OCI-LY1 (cell line): ENCODE results near the gene COMP.

Experiments
- EZH2 ChIP-seq: fragments of 200-600 bp; sonication (generic), shearing (Covaris generic); IDR thresholded peaks from 2 replicates; pipeline ENCODE4 v1.8.0; 2017; ENCODE audit warnings: borderline replicate concordance, mixed run types, mild to moderate bottlenecking, antibody characterized with exemption, low read length, moderate library complexity, mixed read lengths
- TF ChIP-seq, protein P1 (sequence below): fragments of 200-600 bp; sonication (generic), shearing (Covaris generic); IDR thresholded peaks from 2 replicates; pipeline ENCODE4 v1.5.1; 2017; ENCODE audit warnings: mild to moderate bottlenecking, antibody characterized with exemption, low read length, moderate library complexity, mixed read lengths

DNA sequence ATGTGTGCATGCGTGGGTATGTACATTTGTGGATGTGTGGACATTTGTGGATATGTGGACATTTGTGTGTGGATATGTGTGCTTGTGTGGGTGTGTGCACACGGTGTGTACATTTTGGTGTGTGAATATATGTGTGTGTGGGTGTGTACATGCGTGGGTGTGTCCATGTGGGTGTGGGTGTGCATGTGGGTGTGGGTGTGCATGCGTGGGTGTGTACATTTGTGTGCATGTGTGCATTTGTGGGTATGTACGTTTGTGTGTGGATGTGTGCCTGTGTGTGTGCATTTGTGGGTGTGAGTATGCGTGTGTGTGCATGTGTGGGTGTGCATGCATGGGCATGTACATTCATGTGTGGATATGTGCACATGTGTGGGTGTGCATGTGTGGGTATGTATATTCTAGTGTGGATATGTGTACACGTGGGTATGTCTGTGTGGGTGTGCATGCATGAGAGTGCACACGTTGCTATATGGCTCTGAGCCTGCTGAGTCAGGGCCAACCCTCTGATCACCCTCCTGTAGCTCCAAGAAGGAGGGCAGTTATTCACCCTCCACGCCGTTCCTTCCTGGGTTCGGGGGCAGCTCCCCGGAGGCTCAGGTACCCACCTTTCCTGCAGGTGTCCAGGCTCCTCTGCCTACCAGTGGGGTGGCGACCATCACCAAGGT lies 20.3 kb downstream of the COMP start:
- TF ChIP-seq, protein P1, sequence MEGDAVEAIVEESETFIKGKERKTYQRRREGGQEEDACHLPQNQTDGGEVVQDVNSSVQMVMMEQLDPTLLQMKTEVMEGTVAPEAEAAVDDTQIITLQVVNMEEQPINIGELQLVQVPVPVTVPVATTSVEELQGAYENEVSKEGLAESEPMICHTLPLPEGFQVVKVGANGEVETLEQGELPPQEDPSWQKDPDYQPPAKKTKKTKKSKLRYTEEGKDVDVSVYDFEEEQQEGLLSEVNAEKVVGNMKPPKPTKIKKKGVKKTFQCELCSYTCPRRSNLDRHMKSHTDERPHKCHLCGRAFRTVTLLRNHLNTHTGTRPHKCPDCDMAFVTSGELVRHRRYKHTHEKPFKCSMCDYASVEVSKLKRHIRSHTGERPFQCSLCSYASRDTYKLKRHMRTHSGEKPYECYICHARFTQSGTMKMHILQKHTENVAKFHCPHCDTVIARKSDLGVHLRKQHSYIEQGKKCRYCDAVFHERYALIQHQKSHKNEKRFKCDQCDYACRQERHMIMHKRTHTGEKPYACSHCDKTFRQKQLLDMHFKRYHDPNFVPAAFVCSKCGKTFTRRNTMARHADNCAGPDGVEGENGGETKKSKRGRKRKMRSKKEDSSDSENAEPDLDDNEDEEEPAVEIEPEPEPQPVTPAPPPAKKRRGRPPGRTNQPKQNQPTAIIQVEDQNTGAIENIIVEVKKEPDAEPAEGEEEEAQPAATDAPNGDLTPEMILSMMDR: no peak
- TF ChIP-seq EZH2: no peak
